ENCODE results near the gene ENTREP3.

Gene ENTREP3

DNA sequence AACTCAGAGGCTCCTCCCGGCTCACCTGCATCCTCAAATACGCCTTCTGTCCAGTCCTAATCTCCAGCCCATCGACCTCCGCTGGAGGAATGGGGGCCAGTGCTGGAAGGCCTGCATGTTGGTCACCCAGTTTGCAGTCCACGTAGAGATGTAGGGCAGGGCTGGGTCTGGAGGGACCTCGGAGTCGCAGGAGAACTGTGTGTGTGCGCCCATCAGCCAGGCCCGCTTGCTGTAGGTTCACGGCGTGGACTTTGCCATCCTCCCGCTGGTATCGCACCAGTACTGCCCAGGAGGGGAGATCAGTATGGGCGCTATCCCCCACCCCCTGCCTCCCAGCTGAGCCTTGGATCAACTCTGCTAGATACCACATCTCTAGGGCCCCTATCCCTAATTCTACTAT, 50.2 kb downstream of the ENTREP3 start:
- H3K36me3 ChIP-seq (ENCODE audit: insufficient read depth, low read length): no peaks in the 10 kb centered on the region; the same call in 1 of the 2 replicates
- no peak for ATAC-seq (ENCODE audit: insufficient read depth, low read depth)
- no peak for TF ChIP-seq EZH2 (IDR thresholded peaks at IDR 0.05; ENCODE audit: borderline replicate concordance, low read depth, low read length, severe bottlenecking)
- TF ChIP-seq, protein P1, sequence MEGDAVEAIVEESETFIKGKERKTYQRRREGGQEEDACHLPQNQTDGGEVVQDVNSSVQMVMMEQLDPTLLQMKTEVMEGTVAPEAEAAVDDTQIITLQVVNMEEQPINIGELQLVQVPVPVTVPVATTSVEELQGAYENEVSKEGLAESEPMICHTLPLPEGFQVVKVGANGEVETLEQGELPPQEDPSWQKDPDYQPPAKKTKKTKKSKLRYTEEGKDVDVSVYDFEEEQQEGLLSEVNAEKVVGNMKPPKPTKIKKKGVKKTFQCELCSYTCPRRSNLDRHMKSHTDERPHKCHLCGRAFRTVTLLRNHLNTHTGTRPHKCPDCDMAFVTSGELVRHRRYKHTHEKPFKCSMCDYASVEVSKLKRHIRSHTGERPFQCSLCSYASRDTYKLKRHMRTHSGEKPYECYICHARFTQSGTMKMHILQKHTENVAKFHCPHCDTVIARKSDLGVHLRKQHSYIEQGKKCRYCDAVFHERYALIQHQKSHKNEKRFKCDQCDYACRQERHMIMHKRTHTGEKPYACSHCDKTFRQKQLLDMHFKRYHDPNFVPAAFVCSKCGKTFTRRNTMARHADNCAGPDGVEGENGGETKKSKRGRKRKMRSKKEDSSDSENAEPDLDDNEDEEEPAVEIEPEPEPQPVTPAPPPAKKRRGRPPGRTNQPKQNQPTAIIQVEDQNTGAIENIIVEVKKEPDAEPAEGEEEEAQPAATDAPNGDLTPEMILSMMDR (IDR thresholded peaks at IDR 0.05; ENCODE audit: borderline replicate concordance, extremely low read depth, low read length, poor library complexity, severe bottlenecking): no peak
- no peaks in the 10 kb centered on the region for H3K27me3 ChIP-seq (ENCODE audit: insufficient read depth, low read length, poor library complexity)
- no peaks in the 10 kb centered on the region for H4K20me1 ChIP-seq (ENCODE audit: insufficient read depth, low read length)
- no peak overlapping the region for H3K27ac ChIP-seq (ENCODE audit: low read length)
- peaks cover 26% of the 10 kb centered on the region for H3K4me1 ChIP-seq (ENCODE audit: insufficient read depth, low read length)
- no peak overlapping the region for H2AFZ ChIP-seq (ENCODE audit: low read depth, low read length)
- no peak overlapping the region for H3K9ac ChIP-seq (ENCODE audit: low read depth, low read length)
- H3K4me2 ChIP-seq (ENCODE audit: insufficient read depth, low read length): no peak overlapping the region
- no peaks in the 10 kb centered on the region for H3K9me3 ChIP-seq (ENCODE audit: insufficient read depth, low read length, severe bottlenecking)
- DNase-seq: no peak
- peaks cover 10% of the 10 kb centered on the region for H3K79me2 ChIP-seq (ENCODE audit: insufficient read depth, low read length)
- no peak overlapping the region for H3K4me3 ChIP-seq (ENCODE audit: low read depth in 1 of 2, low read length in 2 of 2)

DNA sequence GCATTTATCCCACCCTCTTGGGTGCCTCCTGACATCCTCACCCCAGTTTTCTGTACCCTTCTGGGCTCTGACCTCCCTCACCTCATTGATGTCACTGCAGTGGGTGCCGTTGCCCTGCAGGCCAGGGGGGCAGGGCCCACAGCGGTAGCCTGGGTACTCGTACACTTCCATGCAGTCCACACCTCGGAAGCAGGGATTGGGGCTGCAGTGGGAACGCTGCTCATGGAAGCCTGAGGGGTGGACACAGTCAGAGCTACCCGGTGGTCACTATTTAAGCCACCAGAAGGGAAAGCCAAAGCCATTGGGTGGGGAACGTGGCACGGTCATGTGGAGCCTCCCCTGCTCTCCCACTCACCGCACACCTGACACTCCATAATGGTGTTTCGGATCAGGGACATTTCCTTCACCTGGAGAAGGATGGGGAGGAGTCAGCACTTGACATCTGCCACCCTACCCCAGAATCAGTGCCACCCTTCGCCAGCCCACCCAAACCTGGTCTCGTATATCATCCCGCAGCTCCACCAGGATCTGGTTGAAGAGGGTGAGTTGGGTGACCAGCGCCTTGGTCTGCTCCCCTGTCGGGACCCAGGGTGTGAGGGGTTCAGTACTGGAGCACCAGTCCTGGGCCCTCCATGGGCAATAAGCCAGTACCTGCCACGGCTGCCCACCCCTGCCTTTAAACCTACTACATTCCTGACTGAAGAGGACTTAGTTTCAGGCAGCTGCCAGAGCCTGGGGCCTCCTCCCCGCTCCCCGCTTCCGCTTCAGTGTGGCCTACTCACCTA, 52.4 kb downstream of the ENTREP3 start:
- Histone ChIP-seq H3K27me3 (ENCODE audit: insufficient read depth, low read length, poor library complexity) (no peaks in the 10 kb centered on the region), H3K79me2 (ENCODE audit: insufficient read depth, low read length) (no peaks in the 10 kb centered on the region), H3K9me3 (ENCODE audit: insufficient read depth, low read length, severe bottlenecking) (no peaks in the 10 kb centered on the region), H3K36me3 (ENCODE audit: insufficient read depth, low read length) (peaks cover 7% of the 10 kb centered on the region), H4K20me1 (ENCODE audit: insufficient read depth, low read length) (no peaks in the 10 kb centered on the region), H3K4me1 (ENCODE audit: insufficient read depth, low read length) (peaks cover 14% of the 10 kb centered on the region), H2AFZ (ENCODE audit: low read depth, low read length) (no peak overlapping the region), H3K9ac (ENCODE audit: low read depth, low read length) (no peak overlapping the region), H3K4me3 (ENCODE audit: low read depth in 1 of 2, low read length in 2 of 2) (no peak overlapping the region), H3K4me2 (ENCODE audit: insufficient read depth, low read length) (no peak overlapping the region), H3K27ac (ENCODE audit: low read length) (no peak overlapping the region)
- ATAC-seq (ENCODE audit: insufficient read depth, low read depth): no peak
- TF ChIP-seq, protein P1 (IDR thresholded peaks at IDR 0.05; ENCODE audit: borderline replicate concordance, extremely low read depth, low read length, poor library complexity, severe bottlenecking): no peak
- TF ChIP-seq EZH2 (IDR thresholded peaks at IDR 0.05; ENCODE audit: borderline replicate concordance, low read depth, low read length, severe bottlenecking): no peak
- DNase-seq: no peak

DNA sequence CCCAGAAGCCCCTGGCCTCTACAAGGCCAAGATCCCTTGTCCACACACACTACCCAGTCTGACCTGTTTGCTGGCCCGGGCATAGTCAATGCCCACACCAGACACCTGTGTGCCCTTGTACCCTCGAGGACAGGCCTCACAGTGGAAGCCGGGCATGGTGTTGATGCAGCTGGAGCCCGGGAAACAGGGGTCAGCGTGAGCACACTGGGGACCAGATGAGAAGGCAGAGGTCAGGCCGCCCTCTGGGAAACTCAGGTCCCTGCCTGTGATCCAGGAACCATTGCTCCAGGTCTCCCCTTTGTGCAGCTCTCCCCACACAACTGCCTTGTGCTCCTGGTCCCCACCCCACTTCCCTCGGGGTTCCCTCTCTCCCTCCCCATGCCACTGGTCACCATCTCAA, 53.1 kb downstream of the ENTREP3 start:
- no peak for ATAC-seq (ENCODE audit: insufficient read depth, low read depth)
- H3K27ac ChIP-seq (ENCODE audit: low read length): no peak overlapping the region
- H3K4me3 ChIP-seq (ENCODE audit: low read depth in 1 of 2, low read length in 2 of 2): no peak overlapping the region
- peaks cover 7% of the 10 kb centered on the region for H3K36me3 ChIP-seq (ENCODE audit: insufficient read depth, low read length)
- H3K27me3 ChIP-seq (ENCODE audit: insufficient read depth, low read length, poor library complexity): no peaks in the 10 kb centered on the region
- peaks cover 6% of the 10 kb centered on the region for H3K4me1 ChIP-seq (ENCODE audit: insufficient read depth, low read length)
- H3K79me2 ChIP-seq (ENCODE audit: insufficient read depth, low read length): no peaks in the 10 kb centered on the region
- no peak for TF ChIP-seq EZH2 (IDR thresholded peaks at IDR 0.05; ENCODE audit: borderline replicate concordance, low read depth, low read length, severe bottlenecking)
- TF ChIP-seq, protein P1 (IDR thresholded peaks at IDR 0.05; ENCODE audit: borderline replicate concordance, extremely low read depth, low read length, poor library complexity, severe bottlenecking): no peak
- H2AFZ ChIP-seq (ENCODE audit: low read depth, low read length): no peak overlapping the region
- H4K20me1 ChIP-seq (ENCODE audit: insufficient read depth, low read length): no peaks in the 10 kb centered on the region
- no peak overlapping the region for H3K4me2 ChIP-seq (ENCODE audit: insufficient read depth, low read length)
- DNase-seq: no peak
- no peaks in the 10 kb centered on the region for H3K9me3 ChIP-seq (ENCODE audit: insufficient read depth, low read length, severe bottlenecking)
- no peak overlapping the region for H3K9ac ChIP-seq (ENCODE audit: low read depth, low read length)

All from DND-41 (cell line).